Activated T-cell treated with anti-CD3 and anti-CD28 coated beads for 1 hour (primary cell): ENCODE data around the gene OAF.

Experiments used
- DNase-seq: peaks from one replicate; pipeline ENCODE4 v3.0.0-alpha.2; 2020; ENCODE audit warnings: low read depth

The OAF gene

GRCh38 chr11:120222916-120223315 is 12.1 kb downstream of the OAF start:
- DNase-seq = no peak

DNA sequence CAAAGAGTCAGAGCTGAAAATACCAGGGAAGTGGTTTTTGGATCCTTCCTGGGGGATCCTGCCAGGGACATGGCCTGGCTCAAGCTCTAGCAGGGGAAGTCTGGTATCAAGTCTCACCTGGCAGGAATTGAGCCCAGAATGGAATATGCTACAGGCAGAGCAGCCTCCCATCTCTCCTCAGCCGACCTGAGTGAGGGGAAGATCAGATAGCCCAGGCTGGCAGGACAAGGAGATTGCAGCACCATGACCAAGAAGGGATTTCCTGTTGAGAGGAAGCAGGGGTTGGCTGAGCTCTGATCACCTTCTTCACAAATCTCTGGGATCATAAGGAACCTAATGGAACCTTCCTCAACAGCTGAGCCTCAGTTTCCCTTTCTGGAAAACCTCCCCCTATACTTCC is 13.0 kb downstream of the OAF start:
- no peak for DNase-seq

DNA sequence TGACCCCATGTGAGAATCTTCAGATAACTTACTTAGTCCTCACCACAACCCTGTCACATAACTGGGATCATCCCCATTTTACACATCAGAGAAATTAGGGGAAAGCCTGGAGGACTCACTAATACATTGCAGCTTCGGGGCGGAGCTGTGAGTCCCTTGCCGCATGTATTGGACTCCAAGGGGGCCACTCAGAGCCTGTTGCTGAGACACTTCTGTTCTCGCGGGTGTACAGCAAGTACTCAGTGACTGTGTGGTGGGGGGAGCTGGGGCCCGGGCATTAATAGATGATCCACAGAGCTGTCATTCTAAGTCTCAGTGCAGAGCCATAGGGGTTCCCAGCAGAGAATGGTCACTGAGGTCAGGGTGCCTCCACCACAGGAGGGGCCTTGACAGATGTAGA is 13.5 kb downstream of the OAF start:
- DNase-seq = no peak

DNA sequence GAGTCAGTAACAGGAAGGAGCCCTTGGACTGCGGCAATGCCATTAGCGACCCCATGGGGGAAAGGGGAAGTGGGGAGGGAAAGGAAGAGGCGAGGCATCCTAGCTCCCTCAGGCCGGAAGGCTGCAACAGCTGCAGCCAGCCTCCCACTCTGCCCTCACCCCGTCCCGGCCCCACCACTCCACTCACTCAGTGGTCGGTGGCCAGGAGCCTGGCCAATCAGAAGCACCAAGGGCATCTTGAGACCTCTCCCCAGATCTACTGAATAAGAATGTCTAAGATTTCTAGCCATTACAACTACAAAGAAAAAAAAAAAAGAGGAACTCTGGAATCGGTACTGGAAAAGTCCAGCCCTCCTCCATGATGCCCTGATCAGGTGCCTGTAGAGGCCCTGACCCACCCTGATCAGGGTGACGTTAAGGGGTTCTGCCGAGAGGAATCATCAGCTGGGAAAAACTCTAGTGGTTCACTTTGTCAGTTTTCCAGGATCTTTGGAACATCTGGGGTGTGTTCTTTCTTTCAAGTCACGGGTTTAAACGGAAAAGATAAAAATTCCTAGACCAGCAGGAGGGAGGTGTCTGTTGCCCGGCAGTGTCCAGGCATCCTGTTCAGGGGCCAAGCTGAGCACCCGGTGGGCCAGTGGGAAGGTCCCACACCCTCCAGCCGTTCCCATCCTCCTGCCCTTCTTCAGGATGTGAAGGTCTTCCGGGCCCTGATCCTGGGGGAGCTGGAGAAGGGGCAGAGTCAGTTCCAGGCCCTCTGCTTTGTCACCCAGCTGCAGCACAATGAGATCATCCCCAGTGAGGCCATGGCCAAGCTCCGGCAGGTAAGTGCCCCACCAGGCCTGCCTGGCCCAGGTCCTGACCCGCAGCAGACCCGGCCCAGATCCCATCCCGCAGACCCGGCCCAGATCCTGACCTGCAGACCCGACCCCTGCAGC is 14.4 kb downstream of the OAF start:
- DNase-seq = no peak

- no peak for DNase-seq
These were observed 15.4 kb downstream of the OAF start for GRCh38 chr11:120226242-120226641.

DNA sequence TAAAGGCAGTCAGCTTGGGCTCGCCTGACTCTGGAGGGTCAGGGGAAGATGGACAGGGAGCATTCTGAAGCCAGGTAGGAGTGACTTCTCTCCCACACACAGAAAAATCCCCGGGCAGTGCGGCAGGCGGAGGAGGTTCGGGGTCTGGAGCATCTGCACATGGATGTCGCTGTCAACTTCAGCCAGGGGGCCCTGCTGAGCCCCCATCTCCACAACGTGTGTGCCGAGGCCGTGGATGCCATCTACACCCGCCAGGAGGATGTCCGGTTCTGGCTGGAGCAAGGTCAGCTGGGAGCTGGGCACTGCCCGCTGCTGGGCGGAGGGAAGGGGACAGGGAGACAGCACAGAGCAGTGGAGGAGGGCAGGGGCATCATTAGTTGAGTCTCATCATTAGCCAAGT is 15.9 kb downstream of the OAF start:
- DNase-seq = no peak

DNA sequence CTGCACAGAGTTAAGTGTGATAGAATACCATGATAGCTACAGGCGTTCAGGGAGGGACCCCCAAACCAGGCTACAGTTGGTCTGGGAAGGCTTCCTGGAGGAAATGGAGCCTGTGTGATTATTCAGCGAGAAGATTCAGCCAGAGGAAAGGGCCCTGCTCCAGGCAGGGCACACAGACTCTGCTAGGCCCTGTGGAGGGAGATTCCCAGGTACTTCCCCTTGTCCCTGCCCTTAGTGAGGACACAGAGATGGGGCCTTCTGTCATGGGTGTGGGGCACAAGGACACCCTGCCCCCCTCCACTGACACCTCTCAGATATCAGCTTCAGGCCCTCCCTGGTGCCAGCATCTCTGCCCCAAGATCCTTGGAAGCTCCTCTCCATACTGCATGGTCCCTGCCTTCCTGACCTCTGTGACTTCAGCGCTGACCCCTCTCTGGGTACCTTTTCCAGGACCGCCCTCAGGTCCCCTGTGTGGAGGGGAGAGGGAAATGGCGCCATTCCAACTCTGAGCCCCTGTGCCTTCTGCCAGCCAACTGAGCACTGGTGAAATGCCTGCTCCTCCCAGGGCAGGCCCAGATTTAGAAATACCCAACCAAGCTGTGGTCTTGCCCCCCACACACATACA is 16.5 kb downstream of the OAF start:
- no peak for DNase-seq

GRCh38 chr11:120228794-120229384 is 18.1 kb downstream of the OAF start:
- no peak for DNase-seq

GRCh38 chr11:120229451-120230424 is 18.9 kb downstream of the OAF start:
- no peak for DNase-seq

DNA sequence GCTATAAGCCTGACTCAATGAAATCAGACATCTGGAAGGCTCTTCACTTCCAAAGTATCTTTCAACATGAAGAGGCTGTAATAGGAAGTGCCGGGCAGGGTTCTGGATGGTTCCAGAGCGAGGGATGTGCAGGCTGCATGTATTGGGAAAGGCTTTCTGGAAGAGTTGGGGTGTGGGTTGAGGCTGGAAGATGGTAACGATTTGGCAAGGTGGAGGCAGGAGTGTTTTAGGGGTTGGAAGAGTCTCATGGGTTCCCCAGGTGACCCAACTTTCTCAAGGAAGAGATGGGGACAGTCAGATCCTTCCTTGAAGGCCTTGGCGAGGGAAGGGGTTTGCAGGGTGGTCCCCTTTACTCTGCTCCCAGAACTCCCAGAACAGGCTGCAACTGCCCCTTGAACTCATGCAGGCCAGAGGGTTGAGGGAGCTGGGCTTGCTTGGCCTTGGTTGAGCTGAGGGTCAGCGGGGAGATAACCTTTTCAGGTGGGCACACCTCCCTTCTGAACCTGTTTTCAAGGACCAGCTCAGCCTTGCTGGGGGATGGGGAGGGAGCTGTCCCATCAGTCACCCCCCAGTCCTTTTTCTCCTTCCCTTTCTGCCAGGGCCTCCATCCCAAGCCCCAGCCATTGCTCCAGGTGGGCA is 19.7 kb downstream of the OAF start:
- no peak for DNase-seq

GRCh38 chr11:120231963-120232362 is 21.1 kb downstream of the OAF start:
- DNase-seq = no peak

GRCh38 chr11:120233207-120233803 is 22.5 kb downstream of the OAF start:
- no peak for DNase-seq

GRCh38 chr11:120235024-120235628 is 24.3 kb downstream of the OAF start:
- peak; percentile 43 for DNase-seq

GRCh38 chr11:120236169-120237107 is 25.6 kb downstream of the OAF start:
- DNase-seq = no peak

DNA sequence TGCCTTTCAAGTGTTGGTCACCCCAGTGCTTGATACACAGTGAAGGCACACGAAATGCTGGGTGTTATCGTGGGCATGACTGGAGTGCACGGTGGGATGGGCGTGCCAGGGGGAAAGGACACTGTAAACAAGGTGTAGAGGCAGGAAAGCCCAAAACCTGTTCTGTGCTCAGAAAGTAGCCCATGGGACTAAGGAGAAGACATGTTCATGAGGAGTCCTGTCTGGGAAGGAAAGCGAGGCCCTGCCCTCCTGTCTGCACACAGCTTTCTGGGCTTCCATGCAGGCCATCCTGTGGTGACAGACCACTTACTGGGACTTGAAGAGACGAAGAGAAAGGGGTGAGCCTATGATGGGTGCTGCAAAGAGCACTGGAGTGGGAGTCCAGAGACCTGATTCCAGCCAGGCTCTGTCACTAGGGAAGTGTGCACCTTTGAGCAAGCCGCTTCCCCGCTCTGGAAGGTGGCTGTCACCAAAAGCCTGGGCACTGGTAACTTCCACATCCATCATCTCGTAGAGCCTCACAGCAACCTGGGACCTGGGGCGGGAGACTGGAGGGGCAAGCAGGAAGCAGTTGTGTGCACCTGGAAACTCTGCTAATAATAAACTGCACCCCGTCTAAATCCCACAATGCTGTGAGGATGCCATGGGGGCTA is 28.3 kb downstream of the OAF start:
- no peak for DNase-seq

- DNase-seq = no peak
These were observed 29.1 kb downstream of the OAF start, which contains the start of gene POU2F3 for GRCh38 chr11:120239713-120240640. TSS of gene POU2F3 (plus strand) at chr11:120240140. CDS start at chr11:120240344, 204 bp downstream.

DNA sequence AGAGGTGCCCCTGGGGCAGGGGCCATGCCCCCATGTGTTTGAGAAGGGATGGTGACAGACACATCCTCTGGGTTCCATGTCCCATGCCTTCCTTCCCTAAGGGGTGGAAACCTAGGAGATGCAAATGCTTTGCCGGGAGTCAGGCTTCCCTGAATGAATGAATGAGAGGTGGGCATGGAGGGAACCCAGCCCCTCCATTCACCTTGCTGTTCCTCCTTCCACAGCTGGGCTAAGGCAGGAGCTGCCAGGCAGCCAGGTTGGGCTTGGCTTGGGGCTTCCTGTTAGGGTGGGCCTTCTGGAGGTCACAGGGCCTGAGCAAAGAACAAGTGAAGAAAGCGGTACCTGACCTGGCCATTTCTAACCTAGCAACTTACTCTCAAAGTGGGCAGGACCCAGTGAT is 30.0 kb downstream of the OAF start:
- DNase-seq = no peak

GRCh38 chr11:120241277-120241676 is 30.4 kb downstream of the OAF start:
- DNase-seq = no peak
